ENCODE results near the gene KAZN. TPM values are rescaled to one million over a fixed set of nuclear protein-coding genes. Genes with fewer than 3 reads are reported as not detected.

KAZN gene
- total RNA-seq, 1 donor from 2014 or later = 10.2 TPM

DNA sequence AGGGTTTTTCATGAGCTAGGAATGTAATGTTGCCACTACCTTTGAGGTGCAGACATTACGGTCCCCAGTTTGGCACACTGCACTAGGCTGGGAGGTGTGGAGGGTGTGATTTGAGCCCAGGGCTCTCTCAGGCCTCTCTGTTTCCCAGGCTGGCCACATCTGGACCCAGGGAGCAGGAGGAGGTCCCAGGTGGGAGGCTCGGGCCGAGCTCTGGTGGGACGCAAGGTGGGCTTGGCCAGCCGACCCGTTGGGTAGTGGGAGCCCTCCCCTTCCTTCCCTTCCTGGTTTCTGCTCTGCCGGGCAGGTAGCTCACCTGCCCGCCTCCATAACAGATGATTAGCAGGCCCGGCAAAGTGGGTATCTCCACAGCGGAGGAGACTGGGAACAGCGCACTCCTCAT is 408.9 kb downstream of the KAZN start:
- no peak for DNase-seq (ENCODE audit: low spot score)

GRCh38 chr1:15007842-15008241 is 409.4 kb downstream of the KAZN start:
- DNase-seq (ENCODE audit: low spot score) = no peak

GRCh38 chr1:15008783-15009729 is 410.6 kb downstream of the KAZN start:
- no peak for DNase-seq (ENCODE audit: low spot score)

- no peak for DNase-seq (ENCODE audit: low spot score)
These were observed 412.7 kb downstream of the KAZN start for GRCh38 chr1:15011160-15011559.

DNA sequence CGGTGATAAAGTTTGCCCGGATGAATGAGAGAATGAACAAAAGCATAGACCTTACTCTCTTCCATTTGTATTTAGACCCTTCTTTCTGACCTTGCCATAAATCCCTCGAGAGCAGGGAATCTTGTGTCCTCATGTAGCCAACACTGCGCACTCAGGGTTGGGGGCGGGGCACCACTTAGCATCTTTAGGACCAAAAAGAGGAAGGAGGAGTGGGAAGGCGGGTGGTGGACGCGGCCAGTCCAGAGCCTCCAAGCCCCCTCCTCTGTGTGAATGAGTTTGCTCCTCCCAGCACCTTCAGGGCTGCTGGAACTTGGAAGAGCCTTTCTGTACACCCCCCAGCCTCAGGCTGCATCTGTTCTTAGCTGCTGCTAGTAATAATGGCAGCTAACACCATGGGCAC is 413.2 kb downstream of the KAZN start:
- no peak for DNase-seq (ENCODE audit: low spot score)

- DNase-seq (ENCODE audit: low spot score) = no peak
These were observed 414.3 kb downstream of the KAZN start for GRCh38 chr1:15012822-15013221.

- DNase-seq (ENCODE audit: low spot score) = no peak
These were observed 415.3 kb downstream of the KAZN start for GRCh38 chr1:15013767-15014166.

DNA sequence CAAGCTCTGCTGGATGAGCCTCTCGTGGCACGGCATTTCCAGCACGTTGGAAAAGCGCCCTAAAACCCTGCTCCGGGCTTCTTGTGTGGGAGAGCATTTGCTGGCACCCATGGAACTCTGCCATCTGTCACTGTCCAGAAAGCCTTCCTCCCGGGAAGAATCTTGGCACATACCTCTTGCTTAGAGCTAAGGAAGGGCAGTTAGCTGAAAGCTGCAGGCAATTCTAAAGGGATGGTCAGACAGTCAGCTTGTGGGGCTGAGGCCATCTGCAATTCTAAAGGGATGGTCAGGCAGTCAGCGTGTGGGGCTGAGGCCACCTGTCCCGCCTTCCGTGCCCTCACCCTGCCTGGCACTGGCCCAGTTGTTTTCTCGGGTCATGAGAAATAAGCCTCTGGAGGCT is 416.0 kb downstream of the KAZN start:
- DNase-seq (ENCODE audit: low spot score) = no peak

GRCh38 chr1:15016001-15016400 is 417.5 kb downstream of the KAZN start:
- DNase-seq (ENCODE audit: low spot score) = no peak

DNA sequence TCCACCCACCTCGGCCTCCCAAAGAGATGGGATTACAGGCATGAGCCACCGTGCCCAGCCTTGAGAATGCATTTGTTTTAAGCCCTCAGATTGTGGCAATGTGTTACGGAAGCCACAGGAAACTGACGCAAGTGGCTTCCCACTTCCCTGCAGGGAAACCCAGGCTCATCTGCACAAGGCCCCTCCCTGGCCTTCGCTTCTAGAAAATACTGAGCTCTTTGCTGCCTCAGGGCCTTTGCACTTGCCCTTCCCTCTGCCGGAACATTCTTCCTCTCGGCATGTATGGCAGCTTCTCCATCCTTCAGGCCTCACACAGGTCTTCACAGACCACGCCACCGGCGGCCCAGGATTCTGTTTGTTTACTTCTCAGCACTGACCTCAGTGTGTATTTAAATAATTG is 418.0 kb downstream of the KAZN start:
- no peak for DNase-seq (ENCODE audit: low spot score)

DNA sequence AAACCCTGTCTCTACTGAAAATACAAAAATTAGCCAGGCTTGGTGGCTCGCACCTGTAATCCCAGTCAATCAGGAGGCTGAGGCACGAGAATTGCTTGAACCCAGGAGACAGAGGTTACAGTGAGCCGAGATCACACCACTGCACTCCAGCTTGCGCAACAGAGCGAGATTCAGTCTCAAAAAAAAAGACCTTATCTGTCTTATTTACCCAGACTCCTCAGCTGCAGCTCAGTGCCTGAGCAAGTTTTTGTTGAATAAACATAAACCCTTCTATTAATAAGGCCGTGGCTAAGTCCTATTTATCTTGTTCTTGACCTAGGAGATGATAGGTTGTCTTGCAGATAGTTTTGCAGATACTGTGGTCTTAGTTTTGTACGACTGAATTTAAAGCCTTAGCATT is 418.6 kb downstream of the KAZN start:
- no peak for DNase-seq (ENCODE audit: low spot score)

DNA sequence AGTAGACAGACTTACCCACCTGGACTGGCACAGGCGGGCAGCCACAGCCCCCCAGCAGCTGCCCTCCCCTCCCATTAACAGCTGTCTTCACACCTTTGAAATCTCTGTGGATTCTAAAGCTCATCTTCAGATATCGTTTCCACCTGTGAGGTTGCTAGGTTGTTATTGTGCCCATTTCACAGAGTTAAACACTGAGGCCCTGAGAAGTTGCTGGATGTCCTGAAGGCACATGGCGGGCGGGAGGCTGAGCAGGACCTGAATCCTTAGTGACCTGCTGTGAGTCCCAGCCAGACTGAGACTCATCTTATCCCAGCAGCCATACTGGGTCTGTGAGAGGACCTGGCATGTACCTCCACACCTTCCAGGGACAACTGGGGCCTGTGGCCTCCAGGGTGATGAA is 420.3 kb downstream of the KAZN start:
- DNase-seq (ENCODE audit: low spot score) = no peak

- DNase-seq (ENCODE audit: low spot score) = no peak
These were observed 422.7 kb downstream of the KAZN start for GRCh38 chr1:15020943-15021745.

DNA sequence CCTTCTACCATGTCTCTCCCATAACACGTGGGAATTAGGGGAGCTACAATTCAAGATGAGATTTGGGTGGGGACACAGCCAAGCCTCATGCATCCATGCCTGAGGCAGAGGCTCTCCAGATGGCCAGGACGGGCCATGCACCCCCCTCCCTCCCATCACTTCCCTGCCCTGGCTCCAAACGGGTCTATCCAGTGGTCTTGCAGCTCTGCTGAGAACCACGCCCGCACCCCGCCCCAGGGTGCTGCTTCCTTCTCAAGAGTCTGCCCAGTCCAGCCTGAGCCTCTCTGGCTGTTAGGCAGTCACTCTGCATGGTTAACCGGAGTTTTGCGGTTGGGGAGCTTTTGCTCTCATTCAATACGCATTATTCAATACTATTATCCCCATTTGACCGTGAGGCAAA is 423.6 kb downstream of the KAZN start:
- no peak for DNase-seq (ENCODE audit: low spot score)

DNA sequence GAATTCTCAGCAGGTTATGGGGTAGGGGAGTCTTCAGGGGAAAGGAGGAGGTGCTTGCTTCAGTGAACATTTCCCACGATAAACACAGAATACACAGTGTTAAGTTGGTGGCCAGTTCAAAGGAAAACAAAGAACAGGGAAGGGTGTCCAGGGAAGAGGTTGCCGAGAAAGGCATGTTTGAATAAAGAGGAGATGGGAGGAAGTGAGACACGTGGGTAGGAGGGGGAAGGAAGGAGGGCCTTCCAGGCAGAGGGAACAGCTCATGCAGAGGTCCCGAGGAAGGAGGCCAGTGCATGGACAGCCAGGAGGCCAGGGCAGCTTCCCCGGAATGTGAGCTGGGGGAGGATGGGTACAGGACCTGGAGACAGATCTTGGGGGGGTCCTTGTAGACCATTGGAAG is 424.7 kb downstream of the KAZN start:
- DNase-seq (ENCODE audit: low spot score) = no peak

- no peak for DNase-seq (ENCODE audit: low spot score)
These were observed 425.5 kb downstream of the KAZN start for GRCh38 chr1:15023976-15024375.

- DNase-seq (ENCODE audit: low spot score) = no peak
These were observed 427.6 kb downstream of the KAZN start for GRCh38 chr1:15026117-15026489.

- DNase-seq (ENCODE audit: low spot score) = peak; percentile 58
These were observed 429.1 kb downstream of the KAZN start for GRCh38 chr1:15027515-15027986.

DNA sequence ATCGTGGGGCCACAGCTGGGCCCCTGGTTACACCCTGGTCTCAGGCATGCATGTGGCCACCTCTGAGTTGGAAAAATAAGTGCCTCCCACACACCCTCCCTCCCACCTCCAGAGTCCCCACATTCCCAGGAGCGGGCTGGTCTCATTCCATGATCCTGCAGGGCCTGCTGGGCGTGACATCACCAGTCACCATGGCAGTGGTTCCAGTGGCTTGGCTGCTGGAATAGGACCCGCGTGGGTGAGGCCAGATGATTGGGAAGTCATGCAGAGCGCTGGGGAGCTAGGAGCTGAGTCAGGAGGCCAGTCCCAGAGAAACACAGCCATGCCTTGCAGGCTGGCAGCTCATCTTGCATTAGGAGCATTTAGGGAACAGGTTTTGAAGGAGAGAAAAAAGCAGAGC is 429.6 kb downstream of the KAZN start:
- DNase-seq (ENCODE audit: low spot score) = peak; percentile 26

GRCh38 chr1:15028616-15029015 is 430.1 kb downstream of the KAZN start:
- no peak for DNase-seq (ENCODE audit: low spot score)

DNA sequence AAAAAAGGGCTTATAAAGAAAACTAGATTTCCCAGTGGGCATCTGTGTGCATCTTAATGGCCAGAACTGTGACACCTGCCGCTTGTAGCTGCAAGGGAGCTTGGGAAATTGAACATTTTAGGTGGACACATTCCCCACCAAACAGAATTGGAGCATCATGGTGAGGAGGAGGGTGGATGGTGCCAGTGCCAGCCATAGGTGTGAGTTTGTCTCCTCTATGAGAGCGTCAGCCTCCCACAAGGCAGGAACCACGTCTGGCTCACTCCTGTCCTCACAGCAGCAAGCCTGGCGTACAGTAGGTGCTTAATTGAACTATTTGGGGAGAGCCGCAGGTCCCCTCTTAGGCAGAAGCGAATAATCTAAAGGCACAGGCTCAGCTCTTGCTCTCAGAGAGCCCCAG is 430.6 kb downstream of the KAZN start:
- no peak for DNase-seq (ENCODE audit: low spot score)

GRCh38 chr1:15029786-15030185 is 431.3 kb downstream of the KAZN start:
- no peak for DNase-seq (ENCODE audit: low spot score)

Measured in mucosa of gallbladder (tissue), 1 donor.